ENCODE measurements around the gene GNA12.
A peak's percentile ranks its signal among the peaks of the same experiment; 100 is the strongest.
"Not testable (repeated sequence)": the region's sequence is repeated elsewhere in the genome, so short reads cannot be mapped to it uniquely, and the experiment has no call there.

The GNA12 gene

DNA sequence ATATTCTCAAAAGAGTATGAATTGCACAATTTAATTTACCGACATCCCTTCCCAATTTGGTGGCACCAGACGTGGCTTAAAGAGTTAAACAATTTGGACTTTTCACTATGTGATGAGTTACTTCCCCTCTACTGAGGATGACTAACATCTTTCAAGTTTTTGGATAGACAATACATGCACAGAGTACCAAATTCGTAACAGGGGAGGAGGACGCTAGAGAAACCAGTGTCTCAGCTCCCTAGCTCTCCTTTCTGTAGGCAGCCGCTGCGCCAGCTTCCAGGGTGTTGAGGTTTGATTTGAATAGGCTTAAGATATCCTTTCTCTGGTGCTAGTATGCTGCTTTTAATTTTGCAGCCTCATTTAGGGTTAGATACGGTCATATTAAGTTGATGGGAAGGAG lies 69.2 kb downstream of the GNA12 start:
- DNase-seq: no peak

DNA sequence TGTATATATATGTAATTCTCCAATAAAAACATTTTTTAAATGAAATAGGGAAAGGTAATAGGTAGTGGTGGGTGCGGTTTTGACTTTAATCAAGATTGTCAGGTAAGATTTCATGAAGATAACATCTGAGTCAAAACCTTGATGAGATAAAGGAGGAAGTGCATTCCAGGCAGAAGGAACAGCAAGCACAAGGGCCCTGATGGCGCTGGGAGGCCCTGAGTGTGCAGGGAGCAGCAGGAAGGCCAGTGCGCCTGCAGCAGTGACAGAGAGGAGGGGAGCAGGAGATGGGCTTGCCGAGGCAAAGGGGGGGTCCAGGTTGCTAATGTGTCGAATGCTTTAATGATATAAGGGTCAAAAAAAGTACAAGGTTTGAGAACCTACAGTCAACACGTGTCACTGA lies 69.8 kb downstream of the GNA12 start:
- DNase-seq: no peak

DNA sequence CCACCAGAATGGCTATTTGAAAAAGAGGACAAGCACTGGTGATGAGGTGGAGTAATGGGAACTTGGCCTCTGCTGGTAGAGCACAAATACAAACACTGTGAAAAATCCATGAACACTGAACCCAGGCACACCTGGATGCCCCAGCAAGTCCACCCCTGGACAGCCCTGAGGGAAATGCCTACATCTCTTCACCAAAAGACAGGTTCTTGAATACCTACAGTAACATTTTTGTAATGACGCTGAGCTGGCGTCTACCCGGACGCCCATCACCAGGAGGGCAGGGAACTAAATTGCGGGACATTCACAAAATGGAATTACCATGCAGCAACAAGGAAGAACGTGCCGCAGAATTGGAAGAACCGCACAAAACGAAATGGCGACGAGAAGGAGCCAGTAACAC lies 70.5 kb downstream of the GNA12 start:
- DNase-seq: no peak

DNA sequence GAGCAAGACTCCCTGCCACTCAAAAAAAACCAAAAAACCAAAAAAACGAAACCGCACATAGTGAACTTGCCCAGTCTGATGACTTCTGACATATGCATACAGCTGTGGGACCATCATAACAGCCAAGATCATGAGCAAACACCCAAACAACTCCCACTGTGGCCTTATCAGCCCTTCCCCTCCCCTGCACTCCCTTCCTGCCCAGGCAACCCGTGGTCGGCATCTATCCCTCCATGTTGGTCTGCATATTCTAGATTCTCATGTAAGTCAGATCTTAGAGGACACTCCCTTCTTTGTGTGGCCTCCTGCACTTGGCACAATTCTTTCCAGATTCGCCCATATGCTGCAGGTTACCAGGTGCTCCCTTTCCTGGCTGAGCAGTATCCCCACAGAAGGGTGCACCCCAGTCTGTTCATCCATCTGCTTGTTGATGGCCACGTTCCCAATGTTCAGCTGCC lies 72.8 kb downstream of the GNA12 start:
- no peak for DNase-seq

DNA sequence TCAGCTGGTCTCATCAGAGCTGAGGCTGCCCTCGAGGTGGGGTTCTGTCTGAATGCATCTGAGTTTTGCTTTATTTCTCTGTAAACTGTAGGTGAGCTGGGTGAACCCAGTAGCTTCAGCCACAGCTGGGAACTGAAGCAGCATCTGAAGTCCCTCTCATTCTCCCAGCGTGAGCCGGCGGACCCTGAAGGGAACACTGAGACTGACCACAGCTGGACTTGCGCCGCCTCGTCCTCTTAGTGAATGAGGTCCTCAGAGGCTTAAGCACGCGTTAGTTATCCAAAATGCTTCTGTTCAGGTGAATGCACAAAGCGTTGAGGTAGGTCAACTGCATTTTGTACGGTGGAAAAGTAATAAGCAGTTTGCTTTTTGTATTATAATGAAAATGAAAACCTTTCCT lies 79.5 kb downstream of the GNA12 start:
- no peak for DNase-seq

DNA sequence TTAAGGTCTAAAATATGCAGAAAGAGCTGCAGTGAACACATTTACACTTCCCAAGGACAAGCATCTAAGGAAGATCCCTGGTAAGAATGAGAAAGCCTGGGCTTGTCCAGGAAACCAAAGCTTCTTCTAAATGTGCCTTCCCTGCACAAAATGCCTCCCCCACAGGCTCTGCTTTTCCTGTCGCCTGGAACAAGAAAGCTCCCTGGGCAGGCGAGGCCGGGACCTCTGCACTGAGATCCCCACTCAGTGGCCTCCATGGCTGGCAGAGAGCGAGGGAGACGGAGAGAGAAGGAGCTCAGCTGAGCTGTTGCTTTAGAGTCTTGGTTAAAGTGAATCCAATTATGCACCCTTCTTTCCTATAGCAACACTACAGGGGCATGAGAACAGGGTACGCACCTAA lies 80.5 kb downstream of the GNA12 start:
- no peak for DNase-seq

DNA sequence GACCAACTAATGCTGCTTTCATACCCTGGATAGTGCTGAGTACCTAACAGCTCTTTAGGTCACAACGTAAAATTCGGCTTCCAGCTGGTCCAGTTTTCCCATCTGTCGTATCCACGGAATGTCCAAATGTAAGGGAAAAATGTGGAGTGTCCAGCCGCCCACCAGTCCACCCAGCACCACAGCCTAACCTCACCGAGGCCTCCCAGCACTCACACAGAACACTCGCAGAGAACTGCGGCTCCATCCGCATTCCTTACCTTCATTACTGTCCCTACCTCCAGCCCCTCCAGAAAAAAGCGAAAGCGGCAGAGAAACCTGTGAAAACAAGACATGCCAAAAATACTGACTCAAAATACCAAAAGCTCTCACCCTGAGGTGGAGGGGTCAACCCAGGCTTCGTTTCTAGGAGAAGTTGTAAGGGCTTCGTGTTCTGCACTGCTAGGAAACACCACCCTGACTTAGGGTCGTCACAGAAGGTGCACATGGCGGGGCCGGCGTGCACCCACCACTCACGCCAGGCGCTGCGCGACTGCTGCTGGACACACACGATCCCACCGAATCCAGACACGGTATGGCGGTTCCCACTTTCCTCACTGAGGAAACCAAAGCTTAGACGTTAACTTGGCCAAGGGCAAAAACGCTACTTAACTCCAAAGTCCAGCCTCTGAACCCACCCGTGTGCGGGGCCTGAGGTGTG lies 82.2 kb downstream of the GNA12 start:
- no peak for DNase-seq

DNA sequence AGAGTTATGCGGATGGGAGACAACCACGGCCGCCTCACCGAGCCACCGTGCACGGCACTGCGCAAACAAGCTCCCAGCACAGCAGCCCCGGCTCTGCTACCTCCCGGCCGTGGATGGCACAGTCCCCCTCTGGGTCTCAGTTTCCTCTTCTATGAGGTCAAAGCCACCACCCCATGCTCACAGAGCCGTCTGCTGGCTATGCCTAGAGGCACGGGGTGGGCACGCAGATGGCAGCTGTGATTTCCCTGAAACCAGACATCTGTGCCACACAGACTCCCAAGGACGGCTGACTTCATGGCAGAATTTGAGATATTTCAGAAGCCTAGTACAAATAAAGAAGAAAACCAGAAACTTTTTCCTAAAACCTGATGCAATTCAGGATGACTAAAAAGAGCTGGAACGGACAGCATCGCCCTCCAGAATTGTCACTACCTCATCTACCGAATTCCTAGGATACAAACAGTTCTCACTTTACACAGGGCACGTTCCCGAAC lies 82.9 kb downstream of the GNA12 start:
- no peak for DNase-seq

DNA sequence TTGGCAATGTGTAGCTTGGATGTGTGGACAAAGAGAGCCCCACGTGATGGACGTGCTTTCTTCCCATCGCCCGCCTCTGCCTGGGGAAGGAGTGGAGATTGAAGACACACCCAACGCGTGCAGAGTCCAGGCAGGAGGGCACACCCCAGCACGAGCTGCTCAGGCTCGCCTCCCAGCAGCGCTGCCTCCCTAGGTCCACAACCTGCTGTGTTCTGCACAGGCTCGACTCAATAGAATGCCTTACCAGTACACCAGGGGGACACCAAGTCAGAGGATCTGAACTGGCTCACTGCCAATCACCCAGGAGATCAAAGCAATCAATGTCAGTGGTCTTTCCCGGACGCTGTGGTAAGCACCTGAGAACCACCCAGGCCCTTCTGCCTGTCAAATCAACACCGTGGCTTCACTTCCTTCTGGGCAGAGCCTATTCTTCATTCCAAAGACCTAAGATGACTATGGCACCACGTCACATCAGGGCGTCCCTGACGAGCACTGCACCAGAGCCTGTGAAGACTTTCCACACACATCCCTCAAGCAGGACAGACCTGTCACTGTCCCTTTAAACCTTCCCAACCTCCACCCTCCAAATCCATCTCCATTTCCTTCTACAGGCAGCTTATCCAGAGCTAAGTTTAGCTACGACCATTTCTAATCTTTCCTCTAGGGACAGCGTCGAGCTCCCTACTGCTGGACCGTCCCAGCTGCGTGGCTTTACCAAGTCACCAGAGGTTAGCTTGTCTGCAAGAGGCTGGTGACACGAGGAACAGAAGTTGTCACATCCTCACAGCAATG lies 83.8 kb downstream of the GNA12 start:
- DNase-seq: no peak

DNA sequence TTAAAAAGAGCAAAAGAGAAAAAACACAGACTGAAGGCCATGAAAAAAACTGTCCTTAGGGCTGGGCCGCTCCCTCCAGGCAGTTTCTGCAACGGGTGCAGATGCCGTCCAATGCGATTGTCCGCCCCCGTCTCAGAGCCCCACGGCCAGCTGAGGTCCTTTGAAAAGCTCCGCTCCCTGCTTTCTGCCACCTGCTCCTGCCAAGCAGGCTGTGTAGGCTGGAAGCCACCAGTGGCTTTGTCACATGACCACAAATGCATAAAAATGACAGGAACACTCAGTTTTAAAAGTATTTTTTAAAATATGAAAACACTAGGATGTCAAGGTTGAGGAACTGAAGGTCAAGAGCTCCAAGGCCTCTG lies 84.4 kb downstream of the GNA12 start:
- DNase-seq: no peak

DNA sequence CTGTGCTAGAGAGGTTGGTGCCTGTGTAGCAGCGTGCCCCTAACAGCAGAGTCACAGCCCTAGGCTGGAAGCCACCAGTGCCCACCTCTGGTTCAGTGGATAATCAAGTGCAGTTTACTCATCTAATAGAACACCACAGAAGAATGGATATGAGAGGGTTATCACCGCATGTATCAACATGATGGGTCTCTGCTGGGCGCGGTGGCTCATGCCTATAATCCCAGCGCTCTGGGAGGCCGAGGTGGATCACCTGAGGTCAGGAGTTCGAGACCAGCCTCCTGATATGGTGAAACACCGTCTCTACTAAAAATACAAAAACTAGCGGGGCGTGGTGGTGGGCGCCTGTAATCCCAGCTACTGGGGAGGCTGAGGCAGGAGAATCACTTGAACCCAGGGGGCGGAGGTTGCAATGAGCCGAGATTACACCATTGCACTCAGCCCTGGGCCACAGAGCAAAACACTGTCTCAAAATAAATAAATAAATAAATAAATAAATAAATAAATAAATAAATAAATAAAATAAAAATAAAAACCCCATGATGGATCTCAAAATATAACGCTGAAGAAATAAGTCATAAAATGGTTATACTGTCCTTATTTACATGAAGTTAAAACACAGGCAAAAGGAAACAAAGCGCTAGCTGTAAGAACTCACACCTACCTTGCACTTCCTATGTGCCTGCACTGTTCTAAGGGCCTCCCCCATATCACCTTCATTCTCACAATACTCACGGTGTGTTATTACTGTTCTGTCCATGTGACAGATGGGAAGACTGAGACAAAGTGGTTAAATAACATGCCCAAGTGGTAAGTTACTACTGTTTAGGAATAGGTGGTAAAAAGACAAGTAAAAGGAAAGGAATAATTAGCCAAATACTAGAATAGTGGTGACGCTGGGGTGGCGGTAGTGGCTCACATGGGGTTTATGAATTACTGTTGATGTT lies 85.2 kb downstream of the GNA12 start:
- no peak for DNase-seq

DNA sequence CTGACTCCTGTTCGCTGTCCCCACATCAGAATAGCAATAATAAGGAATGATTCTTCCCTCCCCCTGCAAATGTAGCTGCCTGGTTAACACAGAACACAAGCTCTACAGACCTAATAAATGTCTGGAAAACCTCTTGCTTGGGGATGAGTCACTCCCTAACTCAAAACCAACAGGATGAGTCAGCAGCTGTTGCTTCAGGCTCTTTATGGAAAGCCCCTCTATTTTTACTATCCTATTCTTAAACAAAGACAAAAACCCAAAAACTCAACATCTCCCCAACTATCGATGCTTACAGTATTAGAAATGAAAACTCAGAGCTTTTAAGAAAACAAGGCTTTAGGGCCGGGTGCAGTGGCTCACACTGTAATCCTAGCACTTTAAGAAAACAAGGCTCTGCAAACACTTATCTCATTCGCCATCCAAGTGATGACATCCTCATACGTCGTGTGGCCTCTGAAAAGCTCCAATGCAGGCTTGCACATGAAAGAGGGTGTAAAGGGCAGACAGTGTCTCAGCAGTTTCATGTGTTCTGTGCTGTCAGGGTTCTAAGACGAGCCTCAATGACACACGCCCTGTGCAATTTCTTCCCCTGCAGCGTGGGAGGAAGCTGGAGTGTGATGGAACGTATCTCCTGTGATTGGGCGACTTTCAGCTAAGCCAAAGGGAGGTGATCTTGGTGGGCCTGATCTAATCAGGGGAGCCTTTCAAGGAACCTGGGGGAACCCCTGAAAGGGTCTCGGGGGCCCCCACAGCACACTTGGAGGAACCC lies 86.0 kb downstream of the GNA12 start:
- DNase-seq: peak; percentile 85

DNA sequence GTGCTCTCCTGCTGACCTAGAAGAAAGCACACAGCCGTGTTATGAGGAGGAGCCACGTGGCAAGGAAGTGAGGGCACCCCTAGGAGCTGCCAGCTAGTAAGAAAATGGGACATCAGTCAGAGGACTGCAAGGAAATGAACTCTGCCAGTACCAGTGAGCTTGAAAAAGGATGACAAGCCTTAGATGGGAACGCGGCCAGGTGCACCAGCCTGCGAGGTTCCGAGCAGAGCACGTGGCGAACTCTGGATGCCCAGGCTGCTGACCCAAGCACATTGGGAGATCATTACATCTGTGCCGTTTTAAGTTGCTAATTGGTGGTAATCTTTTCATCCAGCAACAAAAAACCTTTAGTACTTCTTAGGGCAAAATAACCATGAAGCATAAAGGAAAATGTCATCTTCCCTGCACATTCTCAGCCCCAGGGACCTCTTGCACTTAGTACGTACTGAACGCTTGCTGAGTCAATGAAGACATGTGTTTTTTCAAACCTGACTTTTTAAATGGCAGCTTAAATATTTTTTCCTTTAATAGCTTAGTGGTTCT lies 86.7 kb downstream of the GNA12 start:
- no peak for DNase-seq

DNA sequence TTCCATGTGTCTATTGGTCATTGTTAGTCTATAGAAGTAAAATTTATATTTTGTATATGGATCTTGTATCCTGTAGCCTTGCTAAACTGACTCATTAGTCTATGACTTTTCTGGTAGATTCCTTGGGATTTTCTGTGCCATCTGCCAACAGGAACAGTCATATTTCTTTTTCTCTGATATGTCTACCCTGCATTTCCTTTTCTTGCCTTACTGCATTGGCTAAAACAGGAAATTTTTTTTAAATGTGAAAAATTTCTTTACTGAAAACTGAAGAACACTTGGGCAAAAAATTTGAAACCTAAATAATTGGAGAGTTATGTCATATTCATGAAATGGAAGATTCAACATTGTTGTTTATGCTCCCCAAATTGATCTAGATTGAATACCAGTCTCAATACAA lies 88.6 kb downstream of the GNA12 start:
- DNase-seq: no peak

DNA sequence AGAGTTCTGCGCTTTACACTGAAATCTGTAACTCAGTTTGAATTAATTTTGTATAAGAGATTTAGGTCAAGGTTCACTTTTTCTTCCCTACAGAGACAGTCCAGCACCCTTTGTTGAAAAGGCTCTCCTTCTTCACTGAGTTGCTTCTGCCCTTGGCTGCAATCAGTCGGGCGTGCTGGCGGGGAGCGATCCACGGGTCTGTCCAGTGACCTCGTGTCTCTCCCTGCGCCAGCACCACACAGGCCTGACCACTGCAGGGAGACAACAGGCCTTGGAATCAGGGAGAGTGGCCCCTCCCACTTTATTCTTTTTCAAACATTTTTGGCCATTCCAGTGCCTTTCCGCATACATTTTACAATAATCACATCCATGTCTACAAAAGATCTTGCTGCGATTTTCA lies 89.2 kb downstream of the GNA12 start:
- no peak for DNase-seq

DNA sequence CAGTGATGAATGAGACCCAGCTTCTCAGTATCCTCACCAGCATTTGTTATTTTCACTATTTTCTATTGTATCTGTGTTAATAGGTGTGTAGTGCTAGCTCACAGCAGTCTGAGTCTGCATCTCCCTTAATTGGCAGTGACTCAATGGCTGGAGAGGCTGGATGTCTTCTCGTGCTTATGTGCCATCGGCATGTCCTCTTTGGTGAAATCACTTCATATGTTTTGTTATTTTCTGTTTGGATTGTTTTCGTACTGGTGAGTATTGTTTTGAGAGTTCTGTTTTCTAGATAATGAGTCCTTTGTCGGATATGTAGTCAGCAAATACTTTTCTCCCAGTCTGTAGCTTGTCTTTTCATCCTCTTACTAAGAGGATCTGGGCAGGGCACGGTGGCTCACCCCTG lies 90.0 kb downstream of the GNA12 start:
- DNase-seq: no peak

DNA sequence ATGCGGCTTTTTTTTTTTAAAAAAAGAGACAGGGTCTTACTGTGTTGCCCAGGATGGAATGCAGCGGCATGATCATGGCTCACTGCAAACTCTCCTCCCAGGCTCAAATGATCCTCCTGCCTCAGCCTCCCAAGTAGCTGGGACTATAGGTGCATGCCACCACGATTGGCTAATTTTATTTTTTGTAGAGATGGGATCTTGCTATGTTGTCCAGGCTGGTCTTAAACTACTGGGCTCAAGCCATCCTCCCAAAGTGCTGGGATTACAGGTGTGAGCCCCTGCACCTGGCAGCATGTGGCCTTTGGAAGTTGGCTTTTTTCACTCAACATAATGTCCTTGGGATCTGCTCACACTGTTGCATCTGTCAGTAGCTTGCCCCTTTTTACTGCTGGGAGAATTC lies 91.0 kb downstream of the GNA12 start:
- no peak for DNase-seq

DNA sequence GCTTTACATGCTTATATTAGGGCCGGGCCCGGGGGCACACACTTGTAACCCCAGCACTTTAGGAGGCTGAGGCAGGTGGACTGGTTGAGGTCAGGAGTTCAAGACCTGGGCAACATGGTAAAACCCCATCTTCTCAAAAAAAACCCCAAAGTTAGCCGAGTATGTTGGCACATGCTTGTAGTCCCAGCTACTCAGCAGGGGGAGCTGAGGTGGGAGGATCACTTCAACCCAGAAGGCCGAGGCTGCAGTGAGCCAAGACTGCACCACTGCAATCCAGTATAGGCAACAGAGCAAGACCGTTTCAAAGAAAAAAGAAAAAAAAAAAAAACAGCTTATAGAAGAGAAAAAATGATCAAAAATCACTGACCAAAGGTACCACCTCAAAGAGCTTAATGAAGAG lies 93.0 kb downstream of the GNA12 start:
- no peak for DNase-seq

DNA sequence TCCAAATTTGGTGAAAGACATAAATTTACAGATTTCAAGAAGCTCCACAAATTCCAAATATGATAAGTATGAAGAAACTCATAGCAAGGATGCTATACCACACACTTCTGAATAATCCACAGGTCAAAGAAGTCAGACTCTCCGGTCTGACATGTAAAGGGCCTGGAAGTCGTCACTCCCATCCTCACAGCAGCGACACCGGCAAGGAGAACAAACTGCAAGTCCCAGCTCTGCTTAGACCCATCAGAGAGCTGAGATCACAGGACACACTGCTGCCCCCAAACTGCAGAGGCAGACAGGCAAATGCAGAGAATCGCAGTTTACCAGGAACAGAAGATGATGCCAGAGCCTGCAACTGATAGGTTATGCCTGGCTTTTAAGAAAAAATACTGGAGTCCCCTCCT lies 94.1 kb downstream of the GNA12 start:
- DNase-seq: no peak

DNA sequence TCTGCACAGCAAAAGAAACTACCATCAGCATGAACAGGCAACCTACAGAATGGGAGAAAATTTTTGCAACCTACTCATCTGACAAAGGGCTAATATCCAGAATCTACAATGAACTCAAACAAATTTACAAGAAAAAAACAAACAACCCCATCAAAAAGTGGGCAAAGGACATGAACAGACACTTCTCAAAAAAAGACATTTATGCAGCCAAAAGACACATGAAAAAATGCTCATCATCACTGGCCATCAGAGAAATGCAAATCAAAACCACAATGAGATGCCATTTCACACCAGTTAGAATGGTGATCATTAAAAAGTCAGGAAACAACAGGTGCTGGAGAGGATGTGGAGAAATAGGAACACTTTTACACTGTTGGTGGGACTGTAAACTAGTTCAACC lies 95.4 kb downstream of the GNA12 start:
- DNase-seq: not testable (repeated sequence)

DNA sequence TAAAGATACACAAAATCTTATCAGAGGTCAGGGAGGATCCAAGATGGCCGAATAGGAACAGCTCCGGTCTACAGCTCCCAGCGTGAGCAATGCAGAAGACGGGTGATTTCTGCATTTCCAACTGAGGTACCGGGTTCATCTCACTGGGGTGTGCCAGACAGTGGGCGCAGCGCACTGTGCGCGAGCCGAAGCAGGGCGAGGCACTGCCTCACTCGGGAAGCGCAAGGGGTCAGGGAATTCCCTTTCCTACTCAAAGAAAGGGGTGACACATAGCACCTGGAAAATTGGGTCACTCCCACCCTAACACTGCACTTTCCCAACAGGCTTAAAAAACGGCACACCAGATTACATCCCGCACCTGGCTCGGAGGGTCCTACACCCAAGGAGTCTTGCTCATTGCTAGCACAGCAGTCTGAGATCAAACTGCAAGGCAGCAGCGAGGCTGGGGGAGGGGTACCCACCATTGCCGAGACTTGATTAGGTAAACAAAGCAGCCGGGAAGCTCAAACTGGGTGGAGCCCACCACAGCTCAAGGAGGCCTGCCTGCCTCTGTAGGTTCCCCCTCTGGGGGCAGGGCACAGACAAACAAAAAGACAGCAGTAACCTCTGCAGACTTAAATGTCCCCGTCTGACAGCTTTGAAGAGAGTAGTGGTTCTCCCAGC lies 100.5 kb downstream of the GNA12 start:
- DNase-seq: not testable (repeated sequence)

All from stimulated activated CD4-positive, alpha-beta T cell treated with anti-CD3 and anti-CD28 coated beads, Interleukin-15, amount 100 ng/mL, for 24 hours (primary cell).